Sigmoid colon (tissue), 7 donors: ENCODE measurements around the gene PATJ. TPM values are rescaled to one million over a fixed set of nuclear protein-coding genes. Genes with fewer than 3 reads are reported as not detected.
"Not testable (repeated sequence)": the region's sequence is repeated elsewhere in the genome, so short reads cannot be mapped to it uniquely, and the experiment has no call there.

Source experiments
- DNase-seq: peaks from one replicate; pipeline ENCODE4 v3.0.0-alpha.2; 2019
- H3K27ac ChIP-seq, 4 donors: fragments of 200-600 bp; sonication (generic); one replicate each; pipeline ENCODE4 v1.5.1; 2016 to 2019; ENCODE audit warnings: mild to moderate bottlenecking in 1 of 4
- H3K27me3 ChIP-seq, 3 donors: fragments of 200-600 bp; sonication (generic); one replicate each; pipeline ENCODE4 v1.5.1; 2019; ENCODE audit warnings: mild to moderate bottlenecking in 1 of 3
- H3K36me3 ChIP-seq, 4 donors: fragments of 200-600 bp; sonication (generic); one replicate each; pipeline ENCODE4 v1.5.1; 2016 to 2019
- H3K4me1 ChIP-seq, 4 donors: fragments of 200-600 bp; sonication (generic); one replicate each; pipeline ENCODE4 v1.5.1; 2017 to 2019
- H3K4me3 ChIP-seq, 4 donors: fragments of 200-600 bp; sonication (generic); one replicate each; pipeline ENCODE4 v1.5.1; 2017 to 2019; ENCODE audit warnings: mild to moderate bottlenecking in 2 of 4, moderate library complexity in 1 of 4
- H3K9me3 ChIP-seq, 4 donors: fragments of 200-600 bp in 3 of 4; sonication (generic) in 3 of 4; one replicate each; pipeline versions ENCODE4 v1.5.1 to v1.6.1; 2013 to 2019
- CTCF ChIP-seq, 4 experiments: fragments of 450-650 bp in 3 of 4; fragments of 200-600 bp in 1 of 4; IDR thresholded peaks; one replicate each; pipeline ENCODE4 v1.5.1; 2016 to 2019; ENCODE audit warnings: antibody characterized with exemption in 4 of 4, mild to moderate bottlenecking in 3 of 4, moderate library complexity in 2 of 4
- EP300 ChIP-seq, 4 donors: sonication (generic); formaldehyde crosslinking; IDR thresholded peaks; one replicate each; pipeline ENCODE4 v1.6.1; 2017; ENCODE audit warnings: antibody characterized with exemption in 4 of 4
- POLR2A ChIP-seq, 2 donors: fragments of 450-650 bp; IDR thresholded peaks; one replicate each; pipeline ENCODE4 v1.6.1; 2016; ENCODE audit warnings: antibody characterized with exemption in 2 of 2, mild to moderate bottlenecking in 2 of 2, moderate library complexity in 2 of 2
- POLR2AphosphoS5 ChIP-seq, 4 donors: sonication (generic); formaldehyde crosslinking; IDR thresholded peaks; one replicate each; pipeline ENCODE4 v1.6.1; 2017; ENCODE audit warnings: antibody characterized with exemption in 4 of 4
- WGBS, 2 donors: extraction: QIAGEN DNeasy Blood & Tissue Kit; methylation state at CpG; one replicate each; pipeline ENCODE4 v1.1.7; 2013; 5-methylcytosine and 5-hydroxymethylcytosine counted together
- intact Hi-C: fragments of 100-400 bp; cut with DNase I; formaldehyde crosslinking; loops from one replicate; pipeline ENCODE4 v1.15.1; 2023
- polyA plus RNA-seq, 3 donors: library from polyadenylated mRNA; stranded (reverse); fragments of 200-250 nt; gene quantifications; one replicate each; pipeline ENCODE4 v1.2.3, GENCODE V29; 2013
- total RNA-seq, 4 donors: library from RNA; depleted of rRNA; stranded (reverse); fragments of >200 nt; gene quantifications; one replicate each; pipeline ENCODE4 v1.1.0, GENCODE V29; 2016
- donor health status: healthy with polysubstance abuse.
- donor health status: Bipolar disorder and iron deficiency.
- donor health status: healthy.

The PATJ gene
- total and polyA plus RNA-seq, 7 donors = 10.2 to 33.2 (median 21.3) TPM

- TF ChIP-seq POLR2A (IDR thresholded peaks at IDR 0.05) (no peak), CTCF (IDR thresholded peaks at IDR 0.05) (no peak), POLR2AphosphoS5 (IDR thresholded peaks at IDR 0.05) (no peak), EP300 (IDR thresholded peaks at IDR 0.05) (no peak)
- Histone ChIP-seq H3K4me1 (no peaks in the 10 kb centered on the region), H3K36me3 (peaks cover 0 to 9% (median 0%) of the 10 kb centered on the region in 4 donors), H3K9me3 (no peaks in the 10 kb centered on the region), H3K27ac (no peak overlapping the region), H3K4me3 (no peak overlapping the region), H3K27me3 (no peaks in the 10 kb centered on the region)
- DNase-seq = no peak
- intact Hi-C loops = no loop called here
- WGBS, 2 donors = 68 to 72% methylated on average over 2 of the region's 2 CpGs
Observed at GRCh38 chr1:61892977-61893376, 150.7 kb downstream of the PATJ start.

- H3K4me3 ChIP-seq, H3K36me3 ChIP-seq, DNase-seq, H3K27ac ChIP-seq, H3K27me3 ChIP-seq, intact Hi-C loops, H3K9me3 ChIP-seq, H3K4me1 ChIP-seq: not testable (repeated sequence)
- 90 to 93% methylated on average over 2 of the region's 2 CpGs for WGBS, 2 donors
Observed at GRCh38 chr1:61894296-61894695, 152.0 kb downstream of the PATJ start.

- H3K27ac ChIP-seq = no peak overlapping the region
- no peak for TF ChIP-seq EP300 (IDR thresholded peaks at IDR 0.05)
- no peak for TF ChIP-seq POLR2A (IDR thresholded peaks at IDR 0.05)
- no peak for TF ChIP-seq POLR2AphosphoS5 (IDR thresholded peaks at IDR 0.05)
- TF ChIP-seq CTCF (IDR thresholded peaks at IDR 0.05) = no peak
- WGBS, 2 donors = 21 to 60% methylated on average over 2 of the region's 2 CpGs
- intact Hi-C loops = no loop called here
- DNase-seq = no peak
- no peaks in the 10 kb centered on the region for H3K9me3 ChIP-seq
- no peaks in the 10 kb centered on the region for H3K4me1 ChIP-seq
- H3K27me3 ChIP-seq = no peaks in the 10 kb centered on the region
- H3K4me3 ChIP-seq = no peak overlapping the region
- peaks cover 0 to 16% (median 0%) of the 10 kb centered on the region in 4 donors for H3K36me3 ChIP-seq
Observed at GRCh38 chr1:61895175-61895574, 152.9 kb downstream of the PATJ start.

- intact Hi-C loops = no loop called here
- Histone ChIP-seq H3K4me3 (no peak overlapping the region), H3K27ac (no peak overlapping the region), H3K27me3 (no peaks in the 10 kb centered on the region), H3K36me3 (peaks cover 0 to 7% (median 0%) of the 10 kb centered on the region in 4 donors), H3K9me3 (no peaks in the 10 kb centered on the region), H3K4me1 (no peaks in the 10 kb centered on the region)
- TF ChIP-seq POLR2A (IDR thresholded peaks at IDR 0.05) (no peak), EP300 (IDR thresholded peaks at IDR 0.05) (no peak), POLR2AphosphoS5 (IDR thresholded peaks at IDR 0.05) (no peak), CTCF (IDR thresholded peaks at IDR 0.05) (no peak)
- DNase-seq = no peak
- WGBS, 2 donors = 92 to 97% methylated on average over 3 of the region's 3 CpGs
Observed at GRCh38 chr1:61898658-61899057, 156.4 kb downstream of the PATJ start.

- Histone ChIP-seq H3K4me1 (peaks cover 0 to 21% (median 14%) of the 10 kb centered on the region in 4 donors), H3K36me3 (peaks cover 0 to 16% (median 0%) of the 10 kb centered on the region in 4 donors), H3K9me3 (no peaks in the 10 kb centered on the region), H3K27me3 (no peaks in the 10 kb centered on the region), H3K4me3 (no peak overlapping the region), H3K27ac (no peak overlapping the region)
- intact Hi-C loops = no loop called here
- no peak for DNase-seq
- WGBS, 2 donors = 90 to 95% methylated on average over 1 of the region's 1 CpG
- TF ChIP-seq CTCF (IDR thresholded peaks at IDR 0.05) = no peak
- TF ChIP-seq POLR2A (IDR thresholded peaks at IDR 0.05) = no peak
- TF ChIP-seq EP300 (IDR thresholded peaks at IDR 0.05) = no peak
- TF ChIP-seq POLR2AphosphoS5 (IDR thresholded peaks at IDR 0.05) = no peak
Observed at GRCh38 chr1:61904354-61904753, 162.1 kb downstream of the PATJ start.
